HG02870 (cell line): Measurements from ENCODE around the gene NAE1.

ENCODE experiments used
- ATAC-seq: cut with Tn5 transposase; IDR thresholded peaks from one replicate; pipeline ENCODE4 v1.9.1; 2021; ENCODE audit warnings: mild to moderate bottlenecking, moderate library complexity; ENCODE audit not compliant: unreplicated experiment

Gene NAE1

GRCh38 chr16:66850115-66850815 lies 19.5 kb upstream of the NAE1 start:
- ATAC-seq: no peak

GRCh38 chr16:66849549-66849948 lies 18.8 kb upstream of the NAE1 start:
- no peak for ATAC-seq

- ATAC-seq: no peak
Measured at GRCh38 chr16:66849021-66849420, 18.2 kb upstream of the NAE1 start.

GRCh38 chr16:66848172-66848571 lies 17.4 kb upstream of the NAE1 start:
- ATAC-seq: no peak

GRCh38 chr16:66847533-66848067 lies 16.8 kb upstream of the NAE1 start:
- ATAC-seq: no peak

- no peak for ATAC-seq
Measured at GRCh38 chr16:66846831-66847230, 16.1 kb upstream of the NAE1 start.

GRCh38 chr16:66846266-66846665 lies 15.5 kb upstream of the NAE1 start:
- ATAC-seq: no peak

- no peak for ATAC-seq
Measured at GRCh38 chr16:66845791-66846221, 15.0 kb upstream of the NAE1 start.

GRCh38 chr16:66845080-66845410 lies 14.3 kb upstream of the NAE1 start:
- ATAC-seq: no peak

- no peak for ATAC-seq
Measured at GRCh38 chr16:66844342-66845079, 13.7 kb upstream of the NAE1 start, which contains the start of gene CA7. TSS of gene CA7 (plus strand) at chr16:66844414. CDS start at chr16:66844488, 74 bp downstream.

- ATAC-seq: no peak
Measured at GRCh38 chr16:66844009-66844341, 13.2 kb upstream of the NAE1 start.

GRCh38 chr16:66843191-66843590 lies 12.4 kb upstream of the NAE1 start:
- ATAC-seq: no peak

GRCh38 chr16:66842765-66843164 lies 12.0 kb upstream of the NAE1 start:
- ATAC-seq: no peak

- no peak for ATAC-seq
Measured at GRCh38 chr16:66841366-66841765, 10.6 kb upstream of the NAE1 start.

GRCh38 chr16:66840883-66841282 lies 10.1 kb upstream of the NAE1 start:
- no peak for ATAC-seq

GRCh38 chr16:66834746-66835145 lies 4.0 kb upstream of the NAE1 start:
- no peak for ATAC-seq

GRCh38 chr16:66832661-66833305 lies 2.0 kb upstream of the NAE1 start:
- no peak for ATAC-seq

- no peak for ATAC-seq
Measured at GRCh38 chr16:66832190-66832589, 1.4 kb upstream of the NAE1 start.

GRCh38 chr16:66824006-66824405 lies 6.8 kb downstream of the NAE1 start:
- no peak for ATAC-seq

- ATAC-seq: no peak
Measured at GRCh38 chr16:66814734-66815133, 16.0 kb downstream of the NAE1 start.

GRCh38 chr16:66811043-66811442 lies 19.7 kb downstream of the NAE1 start:
- ATAC-seq: no peak

- no peak for ATAC-seq
Measured at GRCh38 chr16:66810391-66810790, 20.4 kb downstream of the NAE1 start.
